HG03103 (cell line): ENCODE results near the gene DHX40.
A peak's percentile ranks its signal among the peaks of the same experiment; 100 is the strongest.
"Not testable (repeated sequence)": the region's sequence is repeated elsewhere in the genome, so short reads cannot be mapped to it uniquely, and the experiment has no call there.

Experiments
- ATAC-seq: cut with Tn5 transposase; IDR thresholded peaks from one replicate; pipeline ENCODE4 v1.9.1; 2021; ENCODE audit warnings: low read depth; ENCODE audit not compliant: unreplicated experiment

The DHX40 gene

DNA sequence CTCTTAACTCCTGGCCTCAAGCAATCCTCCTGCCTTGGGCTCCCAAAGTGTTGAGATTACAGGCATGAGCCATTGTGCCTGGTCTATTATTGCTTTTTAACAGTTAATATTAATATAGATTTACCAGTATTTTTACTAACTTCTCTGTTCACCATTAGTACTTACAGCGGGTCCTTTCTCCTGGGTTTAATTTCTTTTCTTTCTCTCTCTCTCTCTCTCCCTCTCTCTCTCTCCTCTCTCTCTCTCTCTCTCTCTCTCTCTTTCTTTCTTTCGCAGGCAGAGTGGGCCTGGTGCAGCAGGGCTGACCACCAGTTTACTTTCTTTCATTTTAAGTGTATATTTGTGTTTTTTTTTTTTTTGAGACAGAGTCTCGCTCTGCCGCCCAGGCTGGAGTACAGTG lies 14.7 kb upstream of the DHX40 start:
- no peak for ATAC-seq

DNA sequence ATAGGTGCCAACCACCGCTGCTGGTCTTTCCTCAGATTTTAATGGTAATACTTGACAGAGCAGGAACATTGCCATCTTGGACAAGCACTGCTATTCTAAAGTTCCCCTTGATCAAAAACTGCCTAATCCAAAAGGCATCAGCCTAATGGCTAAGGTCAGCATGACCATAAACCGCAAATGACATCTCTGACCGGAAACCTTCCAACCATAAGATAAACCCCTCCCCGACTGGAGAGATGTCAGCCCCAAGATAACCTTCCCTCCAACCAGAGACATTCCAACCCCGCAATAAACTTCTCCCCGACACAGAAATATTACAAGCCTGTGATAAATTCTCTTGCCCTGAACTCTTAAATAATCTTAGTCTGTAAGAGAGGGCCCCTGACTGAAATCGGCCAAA lies 7.4 kb upstream of the DHX40 start:
- ATAC-seq = no peak

DNA sequence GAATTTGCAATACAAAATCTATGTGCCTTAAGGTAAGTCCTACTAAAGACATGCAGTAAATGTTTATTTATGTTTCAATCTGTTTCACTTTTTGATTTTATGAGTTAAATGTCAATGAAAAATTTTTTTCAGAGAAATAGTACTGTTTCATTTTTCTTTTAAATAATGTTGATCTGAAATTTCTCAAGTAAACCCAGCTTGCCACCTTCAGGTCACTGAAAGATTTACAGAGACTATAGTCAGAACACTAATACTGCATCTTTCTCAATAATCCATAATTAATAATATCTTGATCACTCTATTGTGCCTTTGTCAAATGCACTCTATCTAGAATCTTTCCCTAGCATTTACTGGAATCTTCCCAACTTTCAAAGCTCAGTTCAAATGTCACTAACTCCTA lies 6.5 kb upstream of the DHX40 start:
- no peak for ATAC-seq

DNA sequence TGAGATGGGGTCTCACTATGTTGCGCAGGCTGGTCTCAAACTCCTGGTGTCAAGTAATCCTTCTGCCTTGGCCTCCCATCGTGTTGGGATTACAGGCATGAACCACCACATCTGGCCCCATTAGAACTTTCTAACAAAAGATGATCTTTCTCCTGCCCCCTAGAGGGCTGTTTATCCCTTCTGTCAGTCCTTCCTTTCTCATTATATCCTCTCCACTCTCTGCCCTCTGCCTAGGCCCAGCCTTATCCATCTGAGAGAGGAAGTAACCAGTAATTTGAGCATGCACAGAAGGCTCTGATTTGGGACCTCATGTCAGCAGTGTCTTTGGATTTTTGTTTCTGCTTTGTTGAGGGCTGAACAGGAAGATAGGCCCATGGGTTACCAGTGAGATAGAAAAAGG lies 4.4 kb upstream of the DHX40 start:
- ATAC-seq = no peak

DNA sequence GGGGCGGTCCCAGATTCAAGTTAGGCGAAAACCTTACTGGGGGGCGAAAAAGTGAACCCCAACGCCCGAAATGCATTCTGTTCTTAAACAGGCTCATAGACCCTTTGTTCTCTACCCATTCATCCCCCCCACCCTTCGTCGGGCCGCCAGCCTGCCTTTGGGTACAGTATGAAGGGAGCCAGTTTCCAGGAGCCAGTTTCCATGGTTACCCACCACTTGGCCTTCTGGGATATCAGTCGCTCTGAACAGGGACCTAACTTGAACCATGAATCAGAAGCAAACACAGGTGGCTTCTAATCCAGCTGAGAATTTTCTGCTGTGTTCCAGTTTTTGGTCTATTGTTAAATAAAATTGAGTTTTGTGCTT lies 532 bp downstream of the DHX40 start:
- no peak for ATAC-seq

DNA sequence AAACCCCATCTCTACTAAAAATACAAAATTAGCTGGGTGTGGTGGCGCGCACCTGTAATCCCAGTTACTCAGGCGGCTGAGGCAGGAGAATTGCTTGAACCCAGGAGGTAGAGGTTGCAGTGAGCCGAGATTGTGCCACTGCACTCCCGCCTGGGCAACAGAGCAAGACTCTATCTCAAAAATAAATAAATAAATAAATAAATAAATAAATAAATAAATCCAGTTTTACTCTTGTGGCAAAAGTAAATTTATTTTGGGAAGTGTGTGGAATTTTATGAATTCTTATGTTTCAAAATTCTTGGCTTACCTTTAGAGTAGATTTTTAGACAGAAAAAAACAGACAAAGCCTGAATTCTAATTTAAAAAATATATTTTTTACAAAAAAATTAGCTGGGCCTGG lies 3.7 kb downstream of the DHX40 start:
- not testable (repeated sequence) for ATAC-seq

DNA sequence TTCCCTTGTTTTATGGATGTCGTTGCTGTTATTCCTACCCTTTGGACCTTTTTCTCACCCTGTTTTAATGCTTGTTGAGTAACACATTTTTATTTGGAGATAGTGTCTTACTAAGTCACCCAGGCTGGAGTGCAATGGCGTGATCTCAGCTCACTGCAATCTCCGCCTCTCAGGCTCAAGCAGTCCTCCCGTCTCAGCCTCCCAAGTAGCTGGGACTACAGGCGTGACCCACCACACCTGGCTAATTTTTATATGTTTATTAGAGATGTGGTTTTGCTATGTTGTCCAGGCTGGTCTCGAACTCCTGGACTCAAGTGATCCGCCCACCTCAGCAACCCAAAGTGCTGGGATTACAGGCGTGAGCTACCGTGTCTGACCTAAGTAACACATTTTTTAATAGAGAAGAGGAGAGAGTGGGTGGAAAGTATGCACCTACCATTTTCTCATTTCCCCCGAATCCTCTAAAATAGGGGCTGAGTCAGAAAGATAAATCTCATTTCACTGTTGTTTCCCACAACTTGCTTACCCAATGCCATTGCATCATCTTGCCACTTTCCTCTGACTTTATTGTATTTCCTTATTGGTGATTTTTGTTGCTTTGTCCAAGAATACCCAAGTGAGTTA lies 7.0 kb downstream of the DHX40 start:
- no peak for ATAC-seq

DNA sequence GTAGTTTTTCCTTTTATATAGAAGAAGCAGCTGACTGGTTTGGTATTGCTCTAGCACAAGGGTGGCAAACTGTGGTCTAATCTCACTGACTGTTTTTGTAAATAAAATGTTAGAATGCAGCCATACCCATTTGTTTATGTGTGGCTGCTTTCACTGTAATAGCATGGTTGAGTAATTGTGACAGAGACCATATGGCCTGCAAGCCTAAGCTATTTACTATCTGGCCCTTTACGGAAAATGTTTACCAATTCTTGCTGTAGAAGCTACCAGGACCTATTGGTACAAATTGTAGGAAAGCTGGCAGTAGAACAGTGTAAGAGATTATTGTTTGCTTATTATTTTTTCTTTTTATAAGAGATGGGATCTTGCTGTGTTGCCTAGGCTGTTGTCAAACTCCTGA lies 18.8 kb downstream of the DHX40 start:
- not testable (repeated sequence) for ATAC-seq

DNA sequence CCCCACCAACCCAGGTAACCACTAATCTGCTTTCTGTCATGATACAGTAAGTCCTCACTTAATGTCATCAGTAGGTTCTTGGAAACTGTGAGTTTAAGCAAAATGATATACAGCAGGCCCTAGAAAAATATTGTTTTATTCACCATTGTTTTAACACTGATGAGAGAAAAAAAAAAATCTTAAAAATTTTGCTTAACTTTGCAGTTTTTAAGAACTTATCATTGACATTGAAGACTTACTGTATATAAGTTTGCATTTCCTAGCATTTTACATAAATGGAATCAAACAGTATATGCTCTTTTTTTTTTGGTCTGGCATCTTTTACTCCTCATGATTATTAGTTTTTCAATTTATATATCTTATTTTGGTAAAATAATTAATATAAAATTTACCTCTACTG lies 34.8 kb downstream of the DHX40 start:
- no peak for ATAC-seq

DNA sequence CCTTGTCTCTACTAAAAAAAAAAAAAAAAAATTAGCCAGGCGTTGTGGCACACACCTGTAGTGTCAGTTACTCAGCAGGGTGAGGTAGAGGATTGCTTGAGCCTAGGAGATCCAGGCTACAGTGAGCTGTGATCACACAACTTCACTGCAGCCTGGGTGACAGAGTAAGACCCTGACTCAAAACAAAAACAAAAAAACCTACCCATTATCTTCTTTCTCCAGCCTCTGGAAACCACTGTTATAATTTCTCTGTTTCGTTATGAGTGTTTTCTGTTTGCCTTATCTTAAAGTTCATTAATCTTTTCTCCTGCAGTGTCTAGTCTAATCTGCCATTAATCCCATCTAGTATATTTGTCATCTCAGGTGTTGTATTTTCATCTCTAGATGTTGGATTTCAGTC lies 35.7 kb downstream of the DHX40 start:
- ATAC-seq = no peak

DNA sequence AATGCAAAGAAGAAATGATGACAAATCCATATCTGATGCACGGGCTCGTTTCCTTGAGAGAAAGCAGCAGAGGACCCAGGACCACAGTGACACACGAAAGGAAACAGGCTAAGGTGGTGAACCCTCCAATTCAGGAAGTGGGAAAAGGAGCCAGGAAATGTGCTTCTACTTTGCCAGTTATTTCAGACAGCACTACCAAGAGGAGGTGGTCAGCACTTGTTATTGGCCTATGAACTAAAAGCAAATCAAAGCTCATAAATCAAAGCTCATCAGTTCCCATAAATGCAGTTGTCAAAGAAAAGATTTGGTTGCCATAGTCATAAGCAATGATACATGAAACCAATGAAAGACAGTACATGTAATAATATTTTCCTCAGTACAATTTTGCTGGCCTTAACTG lies 41.7 kb downstream of the DHX40 start:
- no peak for ATAC-seq

DNA sequence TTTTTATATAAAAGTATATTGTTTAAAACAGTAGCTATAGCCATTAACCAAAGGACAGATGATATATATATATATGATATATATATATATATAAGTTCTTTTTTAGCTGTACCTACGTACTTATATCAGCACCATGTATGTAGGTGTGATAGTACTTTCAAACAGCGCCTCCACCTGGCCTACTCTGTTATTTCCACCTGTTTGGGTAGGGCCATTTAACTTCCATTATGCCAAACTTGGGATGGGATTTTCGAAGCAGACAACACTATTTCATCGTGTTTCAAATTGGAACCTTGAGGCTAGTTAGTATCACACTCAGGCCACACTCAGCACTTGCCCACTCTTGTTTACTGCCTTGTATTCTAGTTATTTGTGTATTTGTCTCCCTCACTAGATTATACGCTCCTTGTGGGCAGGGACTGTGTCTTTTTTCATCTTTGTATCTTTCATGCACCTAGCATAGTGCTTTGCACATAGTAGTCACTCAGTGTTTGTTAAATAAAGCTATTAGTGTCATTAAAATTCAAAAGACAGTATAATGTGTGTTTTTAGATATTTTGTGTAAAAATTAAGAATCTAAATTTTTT lies 42.5 kb downstream of the DHX40 start:
- ATAC-seq = no peak

DNA sequence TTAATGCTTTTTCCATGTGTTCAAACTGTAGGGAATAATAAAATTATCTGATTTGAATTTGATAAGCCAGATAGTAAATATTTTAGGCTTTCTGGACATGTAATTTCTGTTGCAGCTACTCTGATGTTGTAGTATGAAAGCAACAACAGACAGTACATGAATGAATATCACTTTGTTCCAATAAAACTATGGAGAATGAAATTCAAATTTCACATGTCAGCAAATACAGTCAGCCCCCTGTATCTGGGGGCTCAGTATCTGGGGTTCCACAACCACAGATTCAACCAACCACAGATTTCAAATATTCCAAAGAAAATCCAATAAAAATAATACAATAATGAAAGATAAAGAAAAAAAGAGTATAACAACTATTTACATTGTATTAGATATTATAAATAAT lies 46.1 kb downstream of the DHX40 start:
- ATAC-seq = no peak

DNA sequence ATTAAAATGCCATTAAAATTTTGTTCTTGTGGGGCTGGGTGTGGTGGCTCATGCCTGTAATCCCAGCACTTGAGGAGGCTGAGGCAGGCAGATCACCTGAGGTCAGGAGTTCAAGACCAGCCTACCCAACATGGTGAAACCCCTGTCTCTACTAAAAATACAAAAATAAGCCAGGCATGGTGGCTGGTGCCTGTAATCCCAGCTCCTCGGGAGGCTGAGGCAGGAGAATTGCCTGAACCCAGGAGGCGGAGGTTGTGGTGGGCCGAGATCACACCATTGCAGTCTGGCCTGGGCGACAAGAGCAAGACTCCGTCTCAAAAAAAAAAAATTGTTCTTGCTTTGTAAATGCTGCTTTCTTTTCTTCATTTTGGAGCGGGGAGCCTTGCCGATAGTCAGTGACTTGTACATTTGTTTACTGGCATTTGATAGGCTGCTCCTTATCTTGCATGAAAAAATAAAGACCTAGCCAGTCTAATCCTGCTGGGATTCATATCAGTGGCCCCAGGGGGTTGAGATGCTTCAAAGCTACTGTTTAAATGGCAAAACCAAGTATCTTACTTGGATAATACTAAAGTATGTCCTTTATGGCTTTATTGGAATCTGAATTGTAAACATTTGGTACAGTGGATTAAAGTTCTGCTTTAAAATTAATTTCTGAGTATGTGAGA lies 51.0 kb downstream of the DHX40 start:
- no peak for ATAC-seq

DNA sequence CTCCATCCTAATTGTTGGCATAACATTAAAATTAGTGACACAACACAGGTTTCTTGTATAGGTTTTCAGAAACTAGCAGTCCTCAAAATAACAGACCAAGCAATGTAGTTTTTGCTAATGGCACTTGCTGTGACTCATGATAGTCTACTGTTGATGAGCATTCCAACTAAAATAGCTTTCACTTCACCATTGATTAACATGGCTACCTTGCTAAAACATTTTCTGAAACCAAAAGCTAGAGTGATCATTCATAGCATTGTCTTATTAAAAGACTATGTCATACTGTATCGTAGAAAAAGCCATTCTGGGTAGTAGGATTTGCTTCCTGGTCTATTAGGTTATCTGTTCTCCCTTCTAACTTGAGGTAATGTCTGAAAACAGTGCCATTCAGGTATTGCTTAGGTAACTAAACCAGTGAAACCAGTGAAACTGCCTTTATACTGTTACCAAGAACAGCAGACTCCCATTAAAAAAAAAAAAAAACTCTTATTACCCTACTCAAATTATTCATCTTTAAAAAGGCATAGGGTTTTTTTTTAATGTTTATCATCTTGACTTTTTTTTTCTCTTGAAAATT lies 51.8 kb downstream of the DHX40 start:
- ATAC-seq = no peak

DNA sequence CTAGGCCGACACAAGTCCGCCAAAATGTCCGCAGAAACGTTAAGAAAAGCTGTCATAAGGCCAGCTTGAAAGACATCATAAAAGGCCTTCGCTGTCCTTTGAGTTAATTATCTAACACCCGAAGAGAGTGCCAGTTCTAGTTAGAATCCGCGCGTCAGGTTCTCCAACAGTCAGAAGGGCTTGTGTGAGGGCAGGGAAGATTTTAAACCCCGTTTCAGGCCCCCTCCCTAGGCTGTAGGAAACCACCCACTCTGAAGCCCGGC lies 53.6 kb downstream of the DHX40 start:
- ATAC-seq = no peak

DNA sequence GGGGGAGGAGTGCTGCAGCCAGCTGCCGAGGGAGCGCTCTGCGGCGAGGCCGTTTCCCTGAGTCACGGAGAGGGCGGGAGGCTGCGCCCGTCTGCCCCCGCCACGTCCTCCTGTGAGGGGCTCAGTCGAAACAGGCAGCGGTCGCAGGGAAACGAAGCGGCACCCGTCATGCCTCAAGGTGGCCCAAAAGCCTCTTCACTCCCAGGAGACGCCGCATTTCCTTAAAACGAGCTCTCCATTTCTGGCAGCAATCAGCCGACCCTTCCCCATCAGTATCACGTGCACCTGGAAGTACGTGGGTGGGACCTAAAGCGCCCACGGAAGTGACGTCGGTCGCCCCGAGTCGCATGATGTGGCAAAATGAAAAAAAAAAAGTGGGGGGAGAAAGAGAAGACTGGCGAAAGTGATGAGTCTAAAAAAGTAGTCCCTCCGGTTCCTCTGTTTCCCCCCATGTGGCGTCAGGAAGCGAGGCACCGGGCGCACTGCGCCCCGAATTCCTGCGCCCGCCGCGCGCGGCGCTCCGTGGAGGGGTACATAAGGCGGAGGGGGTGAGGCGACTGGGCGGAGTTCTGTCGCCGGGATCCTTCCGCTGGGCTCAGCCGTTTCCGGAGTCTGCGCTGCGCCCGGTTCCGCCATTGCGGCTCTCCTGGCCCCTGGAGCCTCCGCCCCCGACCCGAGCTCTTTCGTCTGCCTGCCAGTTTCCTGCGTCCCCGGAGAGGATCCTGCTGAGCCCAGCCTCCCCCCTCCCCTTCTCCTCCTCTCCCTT lies 54.1 kb downstream of the DHX40 start, which contains the start of gene CLTC:
CLTC (plus strand) TSS at position 598 of the 766 bp plus-strand sequence. CDS start 237 bp downstream, outside the sequence.
- ATAC-seq = peak; percentile 62

DNA sequence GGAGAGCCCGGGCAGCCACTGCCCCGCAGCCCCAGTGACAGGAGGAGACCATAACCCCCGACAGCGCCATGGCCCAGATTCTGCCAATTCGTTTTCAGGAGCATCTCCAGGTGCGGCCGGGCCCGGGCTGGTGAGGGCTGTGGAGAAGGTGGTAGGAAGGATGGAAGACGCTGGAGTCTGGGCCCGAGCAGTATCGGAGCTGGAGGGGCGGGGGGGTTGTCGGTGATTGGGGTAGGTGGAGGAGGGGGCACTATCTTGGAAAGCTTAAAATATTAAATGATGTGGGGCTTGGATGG lies 54.6 kb downstream of the DHX40 start:
- ATAC-seq = no peak

DNA sequence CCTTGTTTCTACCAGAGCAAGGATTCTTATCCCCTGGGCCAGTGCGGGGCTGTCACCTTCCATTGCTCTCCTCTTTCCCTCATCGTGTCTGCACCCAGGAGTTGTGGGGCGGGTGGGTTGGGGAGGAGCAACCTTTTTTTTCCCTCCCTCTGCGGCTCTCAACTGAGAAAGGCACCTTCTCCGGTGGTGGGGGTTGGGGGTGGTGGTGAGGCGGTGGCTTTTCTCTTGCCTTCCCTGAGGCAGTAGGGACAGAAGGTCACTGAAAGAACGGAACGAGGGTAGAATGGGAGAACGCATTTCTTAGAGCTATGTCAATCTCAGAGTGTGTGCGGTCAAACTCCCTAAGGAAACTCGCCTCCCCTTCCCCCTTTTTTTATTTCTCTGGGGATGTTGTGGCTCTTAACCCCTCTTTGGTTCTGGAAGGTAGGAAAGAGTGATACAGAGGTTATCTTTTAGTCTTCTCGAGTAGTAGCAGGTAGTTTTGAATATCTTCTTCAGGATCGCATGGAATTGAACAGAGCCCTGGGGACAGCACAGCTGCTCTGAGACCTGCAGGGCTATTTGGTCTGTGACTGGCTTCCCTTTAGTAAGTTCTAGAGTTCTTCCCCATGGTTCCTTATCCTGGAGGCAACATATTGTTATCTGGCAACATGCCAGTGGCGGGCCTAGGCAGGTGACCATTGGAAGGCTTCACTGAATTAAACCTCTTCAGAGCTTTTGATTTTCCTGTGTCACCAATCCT lies 55.3 kb downstream of the DHX40 start:
- ATAC-seq = no peak

DNA sequence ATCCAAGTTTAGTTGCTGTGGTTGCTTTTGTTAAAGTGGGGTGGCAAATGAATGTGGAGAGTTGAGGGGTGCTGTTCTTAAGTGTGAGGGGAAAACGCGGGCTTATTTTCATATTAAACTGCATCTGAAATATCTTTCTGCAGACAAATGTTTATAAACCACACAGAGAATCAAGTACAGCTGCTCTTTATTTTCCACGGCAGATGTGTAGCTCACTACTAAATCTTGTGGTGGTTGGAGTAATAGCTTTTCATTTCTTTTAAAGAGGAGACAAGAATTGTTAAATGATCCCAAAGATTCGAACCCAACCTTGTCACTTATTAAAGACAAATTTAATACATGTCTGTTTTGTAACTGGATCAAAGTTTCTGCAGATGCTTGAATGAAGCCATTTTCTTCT lies 56.4 kb downstream of the DHX40 start:
- no peak for ATAC-seq

DNA sequence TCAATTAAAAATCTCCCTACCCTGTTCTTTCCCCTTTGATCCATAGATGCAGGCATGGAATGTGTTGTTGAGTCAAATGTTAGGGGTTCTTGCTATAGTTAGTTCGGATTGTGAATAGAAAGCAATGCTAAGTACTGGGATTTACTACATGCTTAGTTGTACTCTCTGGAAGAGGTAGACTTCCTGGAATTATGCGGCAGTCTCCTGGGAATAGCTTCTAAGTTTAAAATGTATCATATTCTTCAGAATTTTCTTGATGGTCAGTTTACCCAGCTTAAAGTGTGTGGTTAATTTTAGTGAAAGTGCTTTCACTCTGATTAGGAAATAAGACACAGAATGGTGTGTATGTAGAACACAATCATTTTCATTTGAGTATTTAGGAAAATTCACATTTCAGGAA lies 57.7 kb downstream of the DHX40 start:
- no peak for ATAC-seq
